ENCODE data around the gene CD2BP2.

The CD2BP2 gene

GRCh38 chr16:30378236-30379157 lies 23.4 kb upstream of the CD2BP2 start:
- H3K36me3 ChIP-seq (ENCODE audit: insufficient read depth, low read length), result no peaks in the 10 kb centered on the region
- H3K9me2 ChIP-seq (replicated peaks; ENCODE audit: low read depth, low read length), result no peaks in the 10 kb centered on the region
- no peaks in the 10 kb centered on the region for H3K27me3 ChIP-seq (ENCODE audit: insufficient read depth, low read length, poor library complexity, severe bottlenecking)
- TF ChIP-seq EZH2phosphoT487 (IDR thresholded peaks at IDR 0.05; ENCODE audit: borderline replicate concordance), result no peak
- peak; percentile 21; the same call in 1 of the 2 replicates for TF ChIP-seq CTCF (conservative IDR thresholded peaks at IDR 0.05; ENCODE audit: low read length)
- H2AFZ ChIP-seq (ENCODE audit: low read length), result peak overlapping the region; percentile 88
- H3K4me2 ChIP-seq (ENCODE audit: low read depth, low read length, poor library complexity, severe bottlenecking), result peak overlapping the region; percentile 99
- H3K9ac ChIP-seq (ENCODE audit: low read depth, low read length, poor library complexity, severe bottlenecking), result peak overlapping the region; percentile 90
- H3K9me3 ChIP-seq (ENCODE audit: insufficient read depth, low read depth, low read length), result no peaks in the 10 kb centered on the region
- H3K79me2 ChIP-seq (ENCODE audit: insufficient read depth, low read length), result peaks cover 42% of the 10 kb centered on the region
- peaks cover 13% of the 10 kb centered on the region for H4K20me1 ChIP-seq (ENCODE audit: insufficient read depth, low read length, poor library complexity, severe bottlenecking)
- peak overlapping the region; percentile 97 for H3K4me3 ChIP-seq (ENCODE audit: low read length, poor library complexity, severe bottlenecking)
- peaks cover 58% of the 10 kb centered on the region for H3K4me1 ChIP-seq (ENCODE audit: insufficient read depth, low read length, poor library complexity, severe bottlenecking)
- H3F3A ChIP-seq (ENCODE audit: low read depth), result peaks cover 16% of the 10 kb centered on the region

- peak overlapping the region; percentile 78; the same call in 1 of the 2 replicates for H2AFZ ChIP-seq (ENCODE audit: low read length)
- H3K4me2 ChIP-seq (ENCODE audit: low read depth, low read length, poor library complexity, severe bottlenecking), result peak overlapping the region; percentile 99
- no peaks in the 10 kb centered on the region for H3K9me3 ChIP-seq (ENCODE audit: insufficient read depth, low read depth, low read length)
- no peaks in the 10 kb centered on the region for H3K36me3 ChIP-seq (ENCODE audit: insufficient read depth, low read length)
- H3K4me3 ChIP-seq (ENCODE audit: low read length, poor library complexity, severe bottlenecking), result peak overlapping the region; percentile 97
- H3K9ac ChIP-seq (ENCODE audit: low read depth, low read length, poor library complexity, severe bottlenecking), result peak overlapping the region; percentile 90
- peaks cover 13% of the 10 kb centered on the region for H4K20me1 ChIP-seq (ENCODE audit: insufficient read depth, low read length, poor library complexity, severe bottlenecking)
- no peaks in the 10 kb centered on the region for H3K9me2 ChIP-seq (replicated peaks; ENCODE audit: low read depth, low read length)
- H3K79me2 ChIP-seq (ENCODE audit: insufficient read depth, low read length), result peaks cover 40% of the 10 kb centered on the region
- H3K4me1 ChIP-seq (ENCODE audit: insufficient read depth, low read length, poor library complexity, severe bottlenecking), result peaks cover 53% of the 10 kb centered on the region
- TF ChIP-seq CTCF (conservative IDR thresholded peaks at IDR 0.05; ENCODE audit: low read length), result no peak
- no peak for TF ChIP-seq EZH2phosphoT487 (IDR thresholded peaks at IDR 0.05; ENCODE audit: borderline replicate concordance)
- no peaks in the 10 kb centered on the region for H3K27me3 ChIP-seq (ENCODE audit: insufficient read depth, low read length, poor library complexity, severe bottlenecking)
- peaks cover 16% of the 10 kb centered on the region for H3F3A ChIP-seq (ENCODE audit: low read depth)
Measured at GRCh38 chr16:30377812-30378235, 22.7 kb upstream of the CD2BP2 start.

- Histone ChIP-seq H3K9me3 (ENCODE audit: insufficient read depth, low read depth, low read length) (no peaks in the 10 kb centered on the region), H3K27me3 (ENCODE audit: insufficient read depth, low read length, poor library complexity, severe bottlenecking) (no peaks in the 10 kb centered on the region), H3K79me2 (ENCODE audit: insufficient read depth, low read length) (peaks cover 39% of the 10 kb centered on the region), H3K9ac (ENCODE audit: low read depth, low read length, poor library complexity, severe bottlenecking) (peak overlapping the region; percentile 90), H3K4me3 (ENCODE audit: low read length, poor library complexity, severe bottlenecking) (peak overlapping the region; percentile 97), H4K20me1 (ENCODE audit: insufficient read depth, low read length, poor library complexity, severe bottlenecking) (peaks cover 13% of the 10 kb centered on the region), H3F3A (ENCODE audit: low read depth) (peaks cover 16% of the 10 kb centered on the region), H3K4me2 (ENCODE audit: low read depth, low read length, poor library complexity, severe bottlenecking) (peak overlapping the region; percentile 99), H2AFZ (ENCODE audit: low read length) (peak overlapping the region; percentile 69; the same call in 1 of the 2 replicates), H3K9me2 (replicated peaks; ENCODE audit: low read depth, low read length) (no peaks in the 10 kb centered on the region), H3K36me3 (ENCODE audit: insufficient read depth, low read length) (no peaks in the 10 kb centered on the region), H3K4me1 (ENCODE audit: insufficient read depth, low read length, poor library complexity, severe bottlenecking) (peaks cover 47% of the 10 kb centered on the region)
- TF ChIP-seq EZH2phosphoT487 (IDR thresholded peaks at IDR 0.05; ENCODE audit: borderline replicate concordance) (no peak), CTCF (conservative IDR thresholded peaks at IDR 0.05; ENCODE audit: low read length) (no peak)
Measured at GRCh38 chr16:30377050-30377811, 22.1 kb upstream of the CD2BP2 start.

Data from Loucy (cell line).